Measurements from ENCODE around the gene PFKFB4. TPM values are rescaled to one million over a fixed set of nuclear protein-coding genes. Genes with fewer than 3 reads are reported as not detected.

The PFKFB4 gene
- total RNA-seq, 1 experiment from 2014 or later, result 20.3 TPM

DNA sequence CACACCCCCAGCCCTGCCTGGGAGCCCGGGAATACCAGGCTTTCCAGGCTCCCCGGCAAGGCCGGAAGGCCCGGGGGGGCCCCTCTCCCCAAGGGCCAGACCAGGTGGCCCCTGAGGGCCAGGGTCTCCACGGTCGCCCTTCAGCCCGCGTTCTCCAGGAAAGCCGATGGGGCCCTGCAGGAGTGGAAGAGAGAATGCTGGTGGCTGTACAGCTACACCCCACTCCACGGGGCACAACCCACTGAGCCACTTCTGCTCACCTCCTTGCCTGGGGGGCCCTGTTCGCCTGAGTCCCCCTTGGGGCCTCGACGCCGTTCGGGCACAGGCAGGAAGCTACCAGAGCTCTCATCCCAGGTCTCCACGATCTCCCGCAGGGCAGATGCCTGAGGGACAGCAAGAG is 18.8 kb upstream of the PFKFB4 start:
- no peak overlapping the region for H2AFZ ChIP-seq (ENCODE audit: low read depth, low read length, poor library complexity, severe bottlenecking)
- H3K4me2 ChIP-seq (ENCODE audit: low read length), result no peak overlapping the region
- POLR2A ChIA-PET, result no interaction called here
- H3K4me1 ChIP-seq (ENCODE audit: control insufficient read depth in 1 of 2, insufficient read depth in 2 of 2, low read length in 2 of 2), result no peaks in the 10 kb centered on the region
- intact Hi-C loops (cut with micrococcal nuclease), result no loop called here
- no peaks in the 10 kb centered on the region for H3K9me3 ChIP-seq (ENCODE audit: control insufficient read depth in 1 of 2, insufficient read depth in 1 of 2, low read depth in 1 of 2, low read length in 2 of 2)
- no peaks in the 10 kb centered on the region for H4K20me1 ChIP-seq (ENCODE audit: insufficient read depth)
- RAD21 ChIA-PET (ENCODE audit: low non-redundant PET in 1 of 2, low total read pairs in 2 of 2, uncharacterized antibody in 2 of 2, unreplicated experiment in 2 of 2), result no interaction called here
- no peak overlapping the region for H3K4me3 ChIP-seq (replicated peaks in 1 of 2; ENCODE audit: low read depth in 1 of 2, low read length in 2 of 2)
- CTCF ChIA-PET, result no interaction called here
- DNase-seq (ENCODE audit: low read depth, low spot score) (no peak), ATAC-seq (no peak)
- H3K79me2 ChIP-seq (ENCODE audit: insufficient read depth, low read length), result no peaks in the 10 kb centered on the region
- no peaks in the 10 kb centered on the region for H3K9me2 ChIP-seq (ENCODE audit: insufficient read depth)
- H3K36me3 ChIP-seq (ENCODE audit: control insufficient read depth in 1 of 2, insufficient read depth in 2 of 2, low read length in 2 of 2), result no peaks in the 10 kb centered on the region
- TF ChIP-seq EZH2 (IDR thresholded peaks at IDR 0.05) (no peak), SP1 (IDR thresholded peaks at IDR 0.05; ENCODE audit: low read depth) (no peak), POLR2AphosphoS5 (IDR thresholded peaks at IDR 0.05; ENCODE audit: low read depth, low read length) (no peak), EGR1 (IDR thresholded peaks at IDR 0.05; ENCODE audit: low read depth) (no peak), POLR2A (IDR thresholded peaks at IDR 0.05; ENCODE audit: borderline replicate concordance, extremely low read depth, insufficient read depth, insufficient read length) (no peak), CBX3 (IDR thresholded peaks at IDR 0.05; ENCODE audit: low read depth) (no peak), ELF1 (IDR thresholded peaks at IDR 0.05; ENCODE audit: borderline replicate concordance, low read depth) (no peak), ZFX (IDR thresholded peaks at IDR 0.05) (no peak), JUND (IDR thresholded peaks at IDR 0.05) (no peak), CEBPB (IDR thresholded peaks at IDR 0.05; ENCODE audit: low read depth) (no peak), ZNF274 (IDR thresholded peaks at IDR 0.05; ENCODE audit: low read depth, low read length) (no peak), RAD21 (IDR thresholded peaks at IDR 0.05; ENCODE audit: low read depth) (no peak), SIN3A (IDR thresholded peaks at IDR 0.05; ENCODE audit: low read depth) (no peak), TCF7L2 (IDR thresholded peaks at IDR 0.05; ENCODE audit: borderline replicate concordance, extremely low read depth, insufficient read depth, insufficient read length) (no peak)
- TF ChIP-seq, protein P1, sequence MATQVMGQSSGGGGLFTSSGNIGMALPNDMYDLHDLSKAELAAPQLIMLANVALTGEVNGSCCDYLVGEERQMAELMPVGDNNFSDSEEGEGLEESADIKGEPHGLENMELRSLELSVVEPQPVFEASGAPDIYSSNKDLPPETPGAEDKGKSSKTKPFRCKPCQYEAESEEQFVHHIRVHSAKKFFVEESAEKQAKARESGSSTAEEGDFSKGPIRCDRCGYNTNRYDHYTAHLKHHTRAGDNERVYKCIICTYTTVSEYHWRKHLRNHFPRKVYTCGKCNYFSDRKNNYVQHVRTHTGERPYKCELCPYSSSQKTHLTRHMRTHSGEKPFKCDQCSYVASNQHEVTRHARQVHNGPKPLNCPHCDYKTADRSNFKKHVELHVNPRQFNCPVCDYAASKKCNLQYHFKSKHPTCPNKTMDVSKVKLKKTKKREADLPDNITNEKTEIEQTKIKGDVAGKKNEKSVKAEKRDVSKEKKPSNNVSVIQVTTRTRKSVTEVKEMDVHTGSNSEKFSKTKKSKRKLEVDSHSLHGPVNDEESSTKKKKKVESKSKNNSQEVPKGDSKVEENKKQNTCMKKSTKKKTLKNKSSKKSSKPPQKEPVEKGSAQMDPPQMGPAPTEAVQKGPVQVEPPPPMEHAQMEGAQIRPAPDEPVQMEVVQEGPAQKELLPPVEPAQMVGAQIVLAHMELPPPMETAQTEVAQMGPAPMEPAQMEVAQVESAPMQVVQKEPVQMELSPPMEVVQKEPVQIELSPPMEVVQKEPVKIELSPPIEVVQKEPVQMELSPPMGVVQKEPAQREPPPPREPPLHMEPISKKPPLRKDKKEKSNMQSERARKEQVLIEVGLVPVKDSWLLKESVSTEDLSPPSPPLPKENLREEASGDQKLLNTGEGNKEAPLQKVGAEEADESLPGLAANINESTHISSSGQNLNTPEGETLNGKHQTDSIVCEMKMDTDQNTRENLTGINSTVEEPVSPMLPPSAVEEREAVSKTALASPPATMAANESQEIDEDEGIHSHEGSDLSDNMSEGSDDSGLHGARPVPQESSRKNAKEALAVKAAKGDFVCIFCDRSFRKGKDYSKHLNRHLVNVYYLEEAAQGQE (IDR thresholded peaks at IDR 0.05; ENCODE audit: low read depth), result no peak
- TF ChIP-seq, protein P2, sequence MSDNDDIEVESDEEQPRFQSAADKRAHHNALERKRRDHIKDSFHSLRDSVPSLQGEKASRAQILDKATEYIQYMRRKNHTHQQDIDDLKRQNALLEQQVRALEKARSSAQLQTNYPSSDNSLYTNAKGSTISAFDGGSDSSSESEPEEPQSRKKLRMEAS (IDR thresholded peaks at IDR 0.05), result no peak
- TF ChIP-seq, protein P3, sequence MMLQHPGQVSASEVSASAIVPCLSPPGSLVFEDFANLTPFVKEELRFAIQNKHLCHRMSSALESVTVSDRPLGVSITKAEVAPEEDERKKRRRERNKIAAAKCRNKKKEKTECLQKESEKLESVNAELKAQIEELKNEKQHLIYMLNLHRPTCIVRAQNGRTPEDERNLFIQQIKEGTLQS (IDR thresholded peaks at IDR 0.05), result no peak
- TF ChIP-seq, protein P4, sequence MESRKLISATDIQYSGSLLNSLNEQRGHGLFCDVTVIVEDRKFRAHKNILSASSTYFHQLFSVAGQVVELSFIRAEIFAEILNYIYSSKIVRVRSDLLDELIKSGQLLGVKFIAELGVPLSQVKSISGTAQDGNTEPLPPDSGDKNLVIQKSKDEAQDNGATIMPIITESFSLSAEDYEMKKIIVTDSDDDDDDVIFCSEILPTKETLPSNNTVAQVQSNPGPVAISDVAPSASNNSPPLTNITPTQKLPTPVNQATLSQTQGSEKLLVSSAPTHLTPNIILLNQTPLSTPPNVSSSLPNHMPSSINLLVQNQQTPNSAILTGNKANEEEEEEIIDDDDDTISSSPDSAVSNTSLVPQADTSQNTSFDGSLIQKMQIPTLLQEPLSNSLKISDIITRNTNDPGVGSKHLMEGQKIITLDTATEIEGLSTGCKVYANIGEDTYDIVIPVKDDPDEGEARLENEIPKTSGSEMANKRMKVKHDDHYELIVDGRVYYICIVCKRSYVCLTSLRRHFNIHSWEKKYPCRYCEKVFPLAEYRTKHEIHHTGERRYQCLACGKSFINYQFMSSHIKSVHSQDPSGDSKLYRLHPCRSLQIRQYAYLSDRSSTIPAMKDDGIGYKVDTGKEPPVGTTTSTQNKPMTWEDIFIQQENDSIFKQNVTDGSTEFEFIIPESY (IDR thresholded peaks at IDR 0.05; ENCODE audit: extremely low read depth, insufficient replicate concordance, low read length), result no peak
- TF ChIP-seq, protein P5, sequence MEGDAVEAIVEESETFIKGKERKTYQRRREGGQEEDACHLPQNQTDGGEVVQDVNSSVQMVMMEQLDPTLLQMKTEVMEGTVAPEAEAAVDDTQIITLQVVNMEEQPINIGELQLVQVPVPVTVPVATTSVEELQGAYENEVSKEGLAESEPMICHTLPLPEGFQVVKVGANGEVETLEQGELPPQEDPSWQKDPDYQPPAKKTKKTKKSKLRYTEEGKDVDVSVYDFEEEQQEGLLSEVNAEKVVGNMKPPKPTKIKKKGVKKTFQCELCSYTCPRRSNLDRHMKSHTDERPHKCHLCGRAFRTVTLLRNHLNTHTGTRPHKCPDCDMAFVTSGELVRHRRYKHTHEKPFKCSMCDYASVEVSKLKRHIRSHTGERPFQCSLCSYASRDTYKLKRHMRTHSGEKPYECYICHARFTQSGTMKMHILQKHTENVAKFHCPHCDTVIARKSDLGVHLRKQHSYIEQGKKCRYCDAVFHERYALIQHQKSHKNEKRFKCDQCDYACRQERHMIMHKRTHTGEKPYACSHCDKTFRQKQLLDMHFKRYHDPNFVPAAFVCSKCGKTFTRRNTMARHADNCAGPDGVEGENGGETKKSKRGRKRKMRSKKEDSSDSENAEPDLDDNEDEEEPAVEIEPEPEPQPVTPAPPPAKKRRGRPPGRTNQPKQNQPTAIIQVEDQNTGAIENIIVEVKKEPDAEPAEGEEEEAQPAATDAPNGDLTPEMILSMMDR (IDR thresholded peaks at IDR 0.05 in 2 of 3, conservative IDR thresholded peaks at IDR 0.05 in 1 of 3; ENCODE audit: borderline replicate concordance in 1 of 3, insufficient read depth in 1 of 3, low read depth in 2 of 3, low read length in 2 of 3), result no peak
- no peak overlapping the region for H3K9ac ChIP-seq (ENCODE audit: low read length)
- no TSS peak for BruUV-seq (replicated peaks)
- no peaks in the 10 kb centered on the region for H3K27me3 ChIP-seq (ENCODE audit: insufficient read depth, low read length)
- H3K27ac ChIP-seq (ENCODE audit: low read depth, low read length), result no peak overlapping the region
